HK-2 (cell line): ENCODE results near the gene DEAF1.

Experiments used
- DNase-seq: peaks from one replicate; pipeline ENCODE4 v3.0.0-alpha.2; 2018; ENCODE audit not compliant: unreplicated experiment

Gene DEAF1

GRCh38 chr11:721247-721740 is 26.3 kb upstream of the DEAF1 start:
- DNase-seq, result no peak

GRCh38 chr11:720642-721246 is 25.7 kb upstream of the DEAF1 start:
- no peak for DNase-seq

DNA sequence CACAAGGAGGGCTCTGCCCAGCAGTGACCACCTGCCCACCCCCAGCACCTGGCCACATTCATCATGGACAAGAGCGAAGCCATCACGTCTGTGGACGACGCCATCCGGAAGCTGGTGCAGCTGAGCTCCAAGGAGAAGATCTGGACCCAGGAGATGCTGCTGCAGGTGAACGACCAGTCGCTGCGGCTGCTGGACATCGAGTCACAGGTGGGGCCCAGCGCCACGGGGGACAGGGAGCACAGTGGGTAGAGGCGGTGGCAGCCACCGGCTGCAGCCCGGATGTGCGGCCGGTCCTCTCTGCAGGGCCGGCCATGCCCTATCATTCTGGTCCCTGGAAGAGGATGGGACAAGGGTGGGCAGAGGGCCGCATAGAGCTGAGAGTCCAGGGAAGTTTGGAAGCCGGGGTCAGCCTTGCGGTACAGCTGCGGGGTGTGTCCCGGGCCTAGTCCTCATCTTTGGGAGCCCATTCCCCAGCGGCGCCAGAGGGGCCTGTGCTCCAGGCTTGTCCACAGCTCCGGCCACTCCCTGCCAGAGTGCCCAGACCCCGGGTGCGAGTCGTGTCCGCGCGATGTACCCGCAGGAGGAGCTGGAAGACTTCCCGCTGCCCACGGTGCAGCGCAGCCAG is 25.1 kb upstream of the DEAF1 start:
- no peak for DNase-seq

- DNase-seq, result no peak
Observed at GRCh38 chr11:719214-720016, 24.4 kb upstream of the DEAF1 start.

GRCh38 chr11:714436-714835 is 19.4 kb upstream of the DEAF1 start:
- no peak for DNase-seq

DNA sequence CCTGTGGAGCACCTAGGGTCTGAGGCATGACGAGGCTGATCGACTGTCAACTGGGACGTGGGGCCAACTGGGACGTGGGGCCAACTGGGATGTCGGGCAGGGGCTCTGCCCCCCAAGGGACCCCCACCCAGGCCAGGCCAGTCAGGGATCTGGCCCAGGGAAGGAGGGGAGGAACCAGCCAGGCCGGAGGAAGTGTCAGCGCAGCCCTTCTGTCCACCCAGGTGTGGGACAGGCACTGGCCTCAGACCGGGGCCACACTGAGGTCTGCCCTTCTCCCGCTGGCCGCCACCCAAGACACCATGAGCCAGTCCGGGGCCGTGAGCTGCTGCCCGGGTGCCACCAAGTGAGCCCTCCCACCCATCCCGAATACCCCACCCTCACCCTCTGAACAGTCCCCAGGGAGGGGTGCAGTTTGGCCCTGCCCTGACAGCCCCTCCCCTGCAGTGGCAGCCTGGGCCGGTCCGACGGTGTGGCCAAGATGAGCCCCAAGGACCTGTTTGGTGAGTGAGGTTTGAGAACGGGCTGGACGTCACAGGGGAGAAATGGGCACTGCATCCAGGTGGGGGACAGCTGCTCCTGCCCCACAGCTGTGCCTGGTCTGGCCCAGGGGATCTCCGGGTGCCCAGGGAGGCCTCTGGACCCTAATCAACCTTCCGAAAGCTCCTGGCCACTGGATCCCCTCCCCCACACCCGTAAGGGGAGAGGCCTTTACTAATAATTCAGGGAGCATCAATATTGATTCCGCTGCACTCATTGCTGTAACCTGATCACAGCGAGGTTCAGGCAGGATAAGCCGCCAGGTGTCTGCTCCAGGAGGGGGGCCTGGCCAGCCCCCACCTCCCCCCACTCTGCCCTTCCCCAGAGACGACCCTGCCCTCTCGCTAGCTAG is 14.3 kb upstream of the DEAF1 start:
- DNase-seq, result no peak

- DNase-seq, result no peak
Observed at GRCh38 chr11:708511-708910, 13.5 kb upstream of the DEAF1 start.

GRCh38 chr11:707817-708420 is 12.9 kb upstream of the DEAF1 start:
- peak; percentile 80 for DNase-seq

GRCh38 chr11:706957-707816 is 12.2 kb upstream of the DEAF1 start:
- peak; percentile 82 for DNase-seq

GRCh38 chr11:706439-706956 is 11.5 kb upstream of the DEAF1 start:
- DNase-seq, result no peak

- peak; percentile 73 for DNase-seq
Observed at GRCh38 chr11:705646-706438, 10.8 kb upstream of the DEAF1 start, which contains the start of gene EPS8L2. EPS8L2 (plus strand) TSS chr11:706231; CDS start chr11:709408, 3,177 bp downstream.

- DNase-seq, result peak; percentile 76
Observed at GRCh38 chr11:704781-705645, 10.0 kb upstream of the DEAF1 start.

DNA sequence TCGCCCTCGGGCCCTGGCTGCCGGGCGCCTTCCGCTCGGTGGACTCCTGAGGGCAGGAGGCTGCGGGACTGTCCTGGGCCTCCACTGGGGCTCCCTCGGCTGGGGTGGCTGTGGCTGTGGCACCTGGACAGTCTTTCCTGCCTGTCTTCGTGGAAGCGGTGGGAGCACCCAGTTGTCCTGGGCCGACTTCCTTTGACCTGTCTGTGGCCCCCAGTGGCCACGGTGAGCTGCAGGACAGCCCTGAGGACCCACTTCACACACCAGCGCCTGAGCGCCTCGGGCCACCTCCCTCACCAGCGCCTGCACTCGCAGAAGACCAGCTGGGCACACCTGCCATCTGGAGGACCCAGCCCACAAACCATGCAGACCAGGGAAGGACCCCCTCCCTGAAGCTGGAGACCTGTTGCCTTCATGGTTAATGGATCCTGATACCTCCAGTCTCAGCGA is 9.2 kb upstream of the DEAF1 start:
- no peak for DNase-seq

DNA sequence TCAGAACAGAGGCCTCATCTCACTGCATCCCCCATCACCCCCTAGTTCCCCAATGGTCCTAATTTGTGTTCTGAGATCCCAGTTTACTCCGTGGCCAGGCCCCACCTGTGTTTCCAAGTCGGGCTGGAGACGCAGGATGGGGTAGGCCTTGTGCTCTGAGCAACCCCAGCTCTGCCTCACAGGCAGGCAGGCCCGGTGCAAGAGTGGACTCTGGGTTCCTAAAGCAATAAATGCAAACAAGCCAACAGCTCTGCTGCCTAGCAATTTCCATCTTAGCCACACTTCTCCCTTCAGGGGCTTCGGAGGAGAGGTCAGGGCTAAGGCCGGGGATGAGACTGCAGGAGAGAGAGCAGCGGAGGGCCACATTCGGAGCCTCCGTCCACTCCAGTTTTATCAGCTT is 8.5 kb upstream of the DEAF1 start:
- no peak for DNase-seq

DNA sequence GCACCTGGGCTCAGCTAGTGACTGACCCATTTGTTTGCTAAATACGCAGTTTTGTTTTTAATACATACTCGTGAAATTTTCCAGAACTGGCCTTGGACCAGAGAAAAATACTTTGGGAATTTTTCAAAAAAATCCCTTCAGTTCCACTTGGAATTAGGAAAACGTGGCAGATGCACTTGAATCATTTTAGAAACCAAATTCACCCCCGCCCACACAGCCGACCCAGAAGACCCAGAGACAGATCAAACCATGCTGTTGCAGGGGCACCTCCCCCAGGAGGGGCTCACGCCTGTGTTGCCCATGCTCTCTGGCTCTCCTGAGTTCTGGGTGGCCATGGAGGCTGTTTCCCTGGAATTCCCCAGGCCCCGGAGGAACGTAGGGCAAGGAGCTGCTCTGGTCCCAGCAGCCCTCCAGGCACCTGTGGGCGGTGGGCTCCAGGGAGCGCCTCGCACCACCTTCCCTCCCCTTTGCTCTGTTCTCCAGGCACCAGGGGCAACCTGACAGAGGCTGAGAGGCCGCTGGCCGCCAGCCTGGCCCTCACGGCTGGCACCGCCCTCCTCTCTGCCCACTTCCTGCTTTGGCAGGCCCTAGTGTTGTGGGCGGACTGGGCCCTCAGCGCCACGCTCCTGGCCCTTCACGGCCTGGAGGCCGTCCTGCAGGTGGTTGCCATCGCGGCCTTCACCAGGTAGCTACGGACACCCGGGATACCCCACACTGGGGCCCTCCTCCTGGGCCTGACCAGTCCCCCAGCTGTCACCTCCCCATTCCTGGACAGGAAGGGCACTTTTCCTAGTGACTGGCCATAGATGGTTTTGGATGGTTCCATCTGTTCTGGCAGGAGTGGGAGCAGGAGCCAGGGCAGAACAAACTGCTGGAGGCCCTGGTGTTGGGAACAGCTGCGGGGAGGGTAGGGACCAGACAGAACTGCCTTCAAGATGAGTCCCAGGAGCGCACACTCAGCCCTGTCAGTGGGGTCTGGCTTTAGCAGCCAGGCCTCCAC is 7.7 kb upstream of the DEAF1 start:
- DNase-seq, result peak; percentile 70

- no peak for DNase-seq
Observed at GRCh38 chr11:701741-702461, 6.9 kb upstream of the DEAF1 start.
